Measurements from ENCODE around the gene SMURF2. TPM values are rescaled to one million over a fixed set of nuclear protein-coding genes. Genes with fewer than 3 reads are reported as not detected.

Gene SMURF2
- total and polyA plus RNA-seq, 9 of the 15 experiments (the other 6 are each of a cell fraction or from before 2014, with no cell fraction given) = 3.8 to 22.0 (median 14.8) TPM

DNA sequence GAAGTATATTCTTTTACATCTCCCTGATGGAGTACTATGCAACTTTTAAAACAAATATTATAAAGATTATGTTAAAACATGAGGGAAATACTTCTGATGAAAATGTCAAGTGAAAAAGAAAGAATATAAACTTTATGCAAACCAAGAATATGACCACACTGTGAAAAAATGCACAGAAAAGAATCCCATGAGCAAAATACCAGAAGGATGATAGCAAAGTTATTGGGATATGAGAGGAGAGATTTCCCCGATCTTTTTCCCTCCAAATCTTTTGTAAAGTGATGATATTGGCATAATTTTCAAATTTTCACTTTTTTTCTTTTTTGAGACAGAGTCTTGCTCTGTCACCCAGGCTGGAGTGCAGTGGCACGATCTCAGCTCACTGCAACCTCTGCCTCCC lies 36.6 kb upstream of the SMURF2 start:
- intact Hi-C loops (cut with micrococcal nuclease) (no loop called here), in situ Hi-C loops (cut with MboI) (no loop called here)
- H3K9ac ChIP-seq (ENCODE audit: insufficient read depth in 1 of 2, low read depth in 2 of 2, low read length in 2 of 2) = no peak overlapping the region
- H3K4me1 ChIP-seq (replicated peaks in 1 of 2; ENCODE audit: control insufficient read depth in 2 of 2, insufficient read depth in 2 of 2, low read length in 2 of 2) = peaks cover 0 to 2% of the 10 kb centered on the region in 2 experiments; a peak in 1 of 5 replicates
- H2AFZ ChIP-seq (ENCODE audit: low read depth, low read length) = no peak overlapping the region
- H3K36me3 ChIP-seq (ENCODE audit: control insufficient read depth, insufficient read depth, low read length) = no peaks in the 10 kb centered on the region
- H3K79me2 ChIP-seq (ENCODE audit: control insufficient read depth, insufficient read depth, low read length) = no peaks in the 10 kb centered on the region
- H4K20me1 ChIP-seq (replicated peaks; ENCODE audit: control insufficient read depth, insufficient read depth, low read length) = no peaks in the 10 kb centered on the region
- WGBS (ENCODE audit: insufficient coverage, low coverage, missing lambda C conversion rate) = 15% methylated on average over 2 of the region's 2 CpGs
- CTCF ChIA-PET (ENCODE audit: low intra/inter-chr PET ratio) = no interaction called here
- POLR2A ChIA-PET = no interaction called here
- ATAC-seq = no peak
- FAIRE-seq = no peak
- H3K27ac ChIP-seq (ENCODE audit: extremely low read depth, low read depth, low read length) = no peak overlapping the region
- TF ChIP-seq, protein P1, sequence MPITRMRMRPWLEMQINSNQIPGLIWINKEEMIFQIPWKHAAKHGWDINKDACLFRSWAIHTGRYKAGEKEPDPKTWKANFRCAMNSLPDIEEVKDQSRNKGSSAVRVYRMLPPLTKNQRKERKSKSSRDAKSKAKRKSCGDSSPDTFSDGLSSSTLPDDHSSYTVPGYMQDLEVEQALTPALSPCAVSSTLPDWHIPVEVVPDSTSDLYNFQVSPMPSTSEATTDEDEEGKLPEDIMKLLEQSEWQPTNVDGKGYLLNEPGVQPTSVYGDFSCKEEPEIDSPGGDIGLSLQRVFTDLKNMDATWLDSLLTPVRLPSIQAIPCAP (CRISPR knock-in tag; IDR thresholded peaks at IDR 0.05; ENCODE audit: borderline replicate concordance) = no peak
- no peak for TF ChIP-seq NFXL1 (CRISPR knock-in tag; IDR thresholded peaks at IDR 0.05)
- TF ChIP-seq, protein P2, sequence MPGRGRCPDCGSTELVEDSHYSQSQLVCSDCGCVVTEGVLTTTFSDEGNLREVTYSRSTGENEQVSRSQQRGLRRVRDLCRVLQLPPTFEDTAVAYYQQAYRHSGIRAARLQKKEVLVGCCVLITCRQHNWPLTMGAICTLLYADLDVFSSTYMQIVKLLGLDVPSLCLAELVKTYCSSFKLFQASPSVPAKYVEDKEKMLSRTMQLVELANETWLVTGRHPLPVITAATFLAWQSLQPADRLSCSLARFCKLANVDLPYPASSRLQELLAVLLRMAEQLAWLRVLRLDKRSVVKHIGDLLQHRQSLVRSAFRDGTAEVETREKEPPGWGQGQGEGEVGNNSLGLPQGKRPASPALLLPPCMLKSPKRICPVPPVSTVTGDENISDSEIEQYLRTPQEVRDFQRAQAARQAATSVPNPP (IDR thresholded peaks at IDR 0.05; ENCODE audit: borderline replicate concordance, insufficient read depth, insufficient read length) = no peak
- TF ChIP-seq, protein P3, sequence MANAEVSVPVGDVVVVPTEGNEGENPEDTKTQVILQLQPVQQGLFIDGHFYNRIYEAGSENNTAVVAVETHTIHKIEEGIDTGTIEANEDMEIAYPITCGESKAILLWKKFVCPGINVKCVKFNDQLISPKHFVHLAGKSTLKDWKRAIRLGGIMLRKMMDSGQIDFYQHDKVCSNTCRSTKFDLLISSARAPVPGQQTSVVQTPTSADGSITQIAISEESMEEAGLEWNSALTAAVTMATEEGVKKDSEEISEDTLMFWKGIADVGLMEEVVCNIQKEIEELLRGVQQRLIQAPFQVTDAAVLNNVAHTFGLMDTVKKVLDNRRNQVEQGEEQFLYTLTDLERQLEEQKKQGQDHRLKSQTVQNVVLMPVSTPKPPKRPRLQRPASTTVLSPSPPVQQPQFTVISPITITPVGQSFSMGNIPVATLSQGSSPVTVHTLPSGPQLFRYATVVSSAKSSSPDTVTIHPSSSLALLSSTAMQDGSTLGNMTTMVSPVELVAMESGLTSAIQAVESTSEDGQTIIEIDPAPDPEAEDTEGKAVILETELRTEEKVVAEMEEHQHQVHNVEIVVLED (CRISPR knock-in tag; IDR thresholded peaks at IDR 0.05) = no peak
- H3K9me3 ChIP-seq (replicated peaks; ENCODE audit: control insufficient read depth, insufficient read depth, low read depth, low read length) = no peaks in the 10 kb centered on the region
- no peak for DNase-seq (ENCODE audit: extremely low read depth in 1 of 4, low spot score in 3 of 4)
- no peak overlapping the region for H3K4me2 ChIP-seq (ENCODE audit: insufficient read depth, low read length)
- no TSS peak for BruUV-seq (replicated peaks)
- H3K4me3 ChIP-seq = no peak overlapping the region
- no peaks in the 10 kb centered on the region for H3K27me3 ChIP-seq (ENCODE audit: control insufficient read depth in 2 of 2, insufficient read depth in 2 of 2, low read length in 2 of 2)
- H3K9me1 ChIP-seq (ENCODE audit: control insufficient read depth, insufficient read depth, low read length) = no peaks in the 10 kb centered on the region

Data from K562 (cell line).